ENCODE measurements around the gene ITPR1. TPM values are rescaled to one million over a fixed set of nuclear protein-coding genes. Genes with fewer than 3 reads are reported as not detected.
"Not testable (repeated sequence)": the region's sequence is repeated elsewhere in the genome, so short reads cannot be mapped to it uniquely, and the experiment has no call there.

Gene ITPR1
- polyA plus RNA-seq, 1 of the 3 experiments (the other 2 are of a cell fraction) = 5.9 TPM

DNA sequence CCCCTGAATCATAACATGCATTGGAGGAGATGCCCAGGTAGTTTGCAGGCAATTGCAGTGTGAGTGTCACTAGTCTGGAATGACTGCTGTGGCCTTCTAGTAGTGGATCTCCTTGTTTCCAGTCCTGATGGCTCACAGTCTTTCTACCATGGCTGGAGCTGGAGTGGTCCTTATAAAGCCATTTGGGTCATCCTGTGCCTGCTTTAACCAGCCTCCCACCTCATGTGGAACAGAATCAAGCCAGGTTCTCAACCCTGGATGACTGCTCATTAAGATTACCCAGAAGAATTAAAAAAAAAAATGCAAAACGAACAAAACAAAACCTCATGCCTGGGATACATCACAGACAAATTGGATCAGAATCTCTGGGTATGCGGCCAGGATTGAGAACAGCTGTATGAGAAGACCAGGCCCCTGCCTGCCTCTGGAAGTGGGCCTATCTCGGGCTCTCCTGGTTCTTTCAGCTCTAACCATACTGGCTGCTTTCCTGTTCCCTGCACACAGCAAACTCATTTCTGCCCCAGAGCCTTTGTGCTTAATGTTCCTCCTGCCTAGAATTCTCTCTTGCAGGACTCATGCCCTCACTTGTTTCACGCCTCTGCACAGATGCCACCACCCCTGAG, 96.4 kb downstream of the ITPR1 start:
- peak; percentile 27 for DNase-seq
- CTCF ChIA-PET = interaction anchor here (1.4 to 2.1 kb wide), 2 partner anchors 13 to 239 kb away, joined by 3 to 9 read pairs; no protein-coding TSS in a partner anchor
- Histone ChIP-seq H3K79me2 (ENCODE audit: insufficient read depth) (no peaks in the 10 kb centered on the region), H3K36me3 (replicated peaks in 1 of 2; ENCODE audit: control insufficient read depth in 1 of 2, insufficient read depth in 2 of 2, low read length in 1 of 2) (no peaks in the 10 kb centered on the region), H3K27ac (ENCODE audit: low read depth in 2 of 2, low read length in 1 of 2) (peak overlapping the region in 1 of 2 experiments; percentile 75; a peak in 2 of 4 replicates), H3K9me3 (no peaks in the 10 kb centered on the region), H3K9me2 (no peaks in the 10 kb centered on the region), H3K4me3 (ENCODE audit: low read depth in 2 of 2, low read length in 1 of 2) (no peak overlapping the region), H3K4me2 (no peak overlapping the region), H4K20me1 (ENCODE audit: insufficient read depth) (no peaks in the 10 kb centered on the region), H3K27me3 (ENCODE audit: insufficient read depth) (no peaks in the 10 kb centered on the region), H3F3A (replicated peaks; ENCODE audit: insufficient read depth) (no peaks in the 10 kb centered on the region), H3K4me1 (ENCODE audit: control insufficient read depth in 1 of 2, insufficient read depth in 2 of 2, low read depth in 1 of 2, low read length in 1 of 2) (peaks cover 5 to 22% of the 10 kb centered on the region in 2 experiments; a peak in 3 of 4 replicates), H3K9ac (no peak overlapping the region), H2AFZ (ENCODE audit: low read depth) (no peak overlapping the region)
- 69% methylated on average over 4 of the region's 4 CpGs for WGBS (ENCODE audit: low lambda C conversion rate)
- POLR2A ChIA-PET = interaction anchor here (0.7 to 1.4 kb wide), 3 partner anchors 12 to 428 kb away, joined by 3 to 6 read pairs (median 3); no protein-coding TSS in a partner anchor
- TF ChIP-seq, protein P1, sequence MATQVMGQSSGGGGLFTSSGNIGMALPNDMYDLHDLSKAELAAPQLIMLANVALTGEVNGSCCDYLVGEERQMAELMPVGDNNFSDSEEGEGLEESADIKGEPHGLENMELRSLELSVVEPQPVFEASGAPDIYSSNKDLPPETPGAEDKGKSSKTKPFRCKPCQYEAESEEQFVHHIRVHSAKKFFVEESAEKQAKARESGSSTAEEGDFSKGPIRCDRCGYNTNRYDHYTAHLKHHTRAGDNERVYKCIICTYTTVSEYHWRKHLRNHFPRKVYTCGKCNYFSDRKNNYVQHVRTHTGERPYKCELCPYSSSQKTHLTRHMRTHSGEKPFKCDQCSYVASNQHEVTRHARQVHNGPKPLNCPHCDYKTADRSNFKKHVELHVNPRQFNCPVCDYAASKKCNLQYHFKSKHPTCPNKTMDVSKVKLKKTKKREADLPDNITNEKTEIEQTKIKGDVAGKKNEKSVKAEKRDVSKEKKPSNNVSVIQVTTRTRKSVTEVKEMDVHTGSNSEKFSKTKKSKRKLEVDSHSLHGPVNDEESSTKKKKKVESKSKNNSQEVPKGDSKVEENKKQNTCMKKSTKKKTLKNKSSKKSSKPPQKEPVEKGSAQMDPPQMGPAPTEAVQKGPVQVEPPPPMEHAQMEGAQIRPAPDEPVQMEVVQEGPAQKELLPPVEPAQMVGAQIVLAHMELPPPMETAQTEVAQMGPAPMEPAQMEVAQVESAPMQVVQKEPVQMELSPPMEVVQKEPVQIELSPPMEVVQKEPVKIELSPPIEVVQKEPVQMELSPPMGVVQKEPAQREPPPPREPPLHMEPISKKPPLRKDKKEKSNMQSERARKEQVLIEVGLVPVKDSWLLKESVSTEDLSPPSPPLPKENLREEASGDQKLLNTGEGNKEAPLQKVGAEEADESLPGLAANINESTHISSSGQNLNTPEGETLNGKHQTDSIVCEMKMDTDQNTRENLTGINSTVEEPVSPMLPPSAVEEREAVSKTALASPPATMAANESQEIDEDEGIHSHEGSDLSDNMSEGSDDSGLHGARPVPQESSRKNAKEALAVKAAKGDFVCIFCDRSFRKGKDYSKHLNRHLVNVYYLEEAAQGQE (IDR thresholded peaks at IDR 0.05; ENCODE audit: low read depth, low read length) = no peak
- TF ChIP-seq NFIC (IDR thresholded peaks at IDR 0.05; ENCODE audit: borderline replicate concordance) (no peak), EP300 (IDR thresholded peaks at IDR 0.05; ENCODE audit: borderline replicate concordance in 1 of 2, low read depth in 1 of 2, low read length in 1 of 2) (peak in 1 of 2 experiments; percentile 43; a peak in 1 of 4 replicates)

DNA sequence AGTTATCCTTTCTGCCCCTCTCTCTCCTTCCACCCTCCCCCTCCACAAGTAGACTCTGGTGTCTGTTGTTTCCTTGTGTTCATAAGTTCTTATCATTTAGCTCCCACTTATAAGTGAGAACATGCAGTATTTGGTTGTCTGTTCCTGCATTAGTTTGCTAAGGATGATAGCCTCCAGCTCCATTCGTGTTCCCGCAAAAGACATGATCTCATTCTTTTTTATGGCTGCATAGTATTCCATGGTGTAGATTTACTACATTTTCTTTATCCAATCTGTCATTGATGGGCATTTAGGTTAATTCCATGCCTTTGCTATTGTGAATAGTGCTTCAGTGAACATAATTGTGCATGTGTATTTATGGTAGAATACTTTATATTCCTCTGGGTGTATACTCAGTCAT, 97.7 kb downstream of the ITPR1 start:
- DNase-seq; H3K4me2 ChIP-seq; H4K20me1 ChIP-seq (ENCODE audit: insufficient read depth); H3K9me2 ChIP-seq; H3K4me3 ChIP-seq (ENCODE audit: low read depth in 2 of 2, low read length in 1 of 2); H3F3A ChIP-seq (replicated peaks; ENCODE audit: insufficient read depth); H3K36me3 ChIP-seq (replicated peaks in 1 of 2; ENCODE audit: control insufficient read depth in 1 of 2, insufficient read depth in 2 of 2, low read length in 1 of 2); H3K27ac ChIP-seq (ENCODE audit: low read depth in 2 of 2, low read length in 1 of 2); H3K27me3 ChIP-seq (ENCODE audit: insufficient read depth); H2AFZ ChIP-seq (ENCODE audit: low read depth); H3K79me2 ChIP-seq (ENCODE audit: insufficient read depth); H3K9me3 ChIP-seq; H3K9ac ChIP-seq: not testable (repeated sequence)
- peaks cover 5 to 26% of the 10 kb centered on the region in 2 experiments; a peak in 3 of 4 replicates for H3K4me1 ChIP-seq (ENCODE audit: control insufficient read depth in 1 of 2, insufficient read depth in 2 of 2, low read depth in 1 of 2, low read length in 1 of 2)
- ChIA-PET CTCF (interaction anchor here (0.8 to 2.1 kb wide), 3 partner anchors 27 to 240 kb away, joined by 3 to 9 read pairs (median 5); no protein-coding TSS in a partner anchor), POLR2A (interaction anchor here (1.4 kb wide), 1 partner anchor 13 kb away, joined by 3 read pairs; no protein-coding TSS in a partner anchor)
- 90% methylated on average over 2 of the region's 2 CpGs for WGBS (ENCODE audit: low lambda C conversion rate)

DNA sequence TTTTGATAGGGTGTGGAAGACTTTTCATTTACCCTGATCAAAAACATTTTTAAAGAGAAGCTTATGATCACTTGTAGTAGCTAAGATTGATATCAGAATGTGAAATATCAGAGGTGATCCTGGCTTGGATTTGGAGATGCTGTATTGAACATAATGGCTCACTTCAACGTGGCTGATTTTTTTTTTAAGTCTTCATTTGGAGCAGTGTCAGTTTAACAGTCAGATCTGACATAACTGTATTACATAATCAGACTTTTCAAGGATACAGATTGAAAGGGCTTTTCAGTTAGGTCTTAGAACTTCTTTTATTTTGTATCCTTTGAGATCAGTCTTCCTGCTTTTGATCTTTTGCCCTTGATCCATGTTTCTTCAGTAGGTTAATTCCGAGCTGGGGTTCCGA, 98.5 kb downstream of the ITPR1 start:
- Histone ChIP-seq H2AFZ (ENCODE audit: low read depth) (no peak overlapping the region), H3F3A (replicated peaks; ENCODE audit: insufficient read depth) (no peaks in the 10 kb centered on the region), H3K27ac (ENCODE audit: low read depth in 2 of 2, low read length in 1 of 2) (no peak overlapping the region), H3K36me3 (replicated peaks in 1 of 2; ENCODE audit: control insufficient read depth in 1 of 2, insufficient read depth in 2 of 2, low read length in 1 of 2) (no peaks in the 10 kb centered on the region), H3K9me2 (no peaks in the 10 kb centered on the region), H4K20me1 (ENCODE audit: insufficient read depth) (no peaks in the 10 kb centered on the region), H3K79me2 (ENCODE audit: insufficient read depth) (no peaks in the 10 kb centered on the region), H3K9me3 (no peaks in the 10 kb centered on the region), H3K4me1 (ENCODE audit: control insufficient read depth in 1 of 2, insufficient read depth in 2 of 2, low read depth in 1 of 2, low read length in 1 of 2) (peaks cover 5 to 31% of the 10 kb centered on the region in 2 experiments; a peak in 3 of 4 replicates), H3K27me3 (ENCODE audit: insufficient read depth) (no peaks in the 10 kb centered on the region), H3K9ac (no peak overlapping the region), H3K4me3 (ENCODE audit: low read depth in 2 of 2, low read length in 1 of 2) (no peak overlapping the region), H3K4me2 (no peak overlapping the region)
- ChIA-PET CTCF (interaction anchor here (0.9 to 1.6 kb wide), 2 partner anchors 11 to 26 kb away, joined by 3 to 6 read pairs; no protein-coding TSS in a partner anchor), POLR2A (no interaction called here)
- no peak for DNase-seq
- 67% methylated on average over 3 of the region's 3 CpGs for WGBS (ENCODE audit: low lambda C conversion rate)
- TF ChIP-seq, protein P2, sequence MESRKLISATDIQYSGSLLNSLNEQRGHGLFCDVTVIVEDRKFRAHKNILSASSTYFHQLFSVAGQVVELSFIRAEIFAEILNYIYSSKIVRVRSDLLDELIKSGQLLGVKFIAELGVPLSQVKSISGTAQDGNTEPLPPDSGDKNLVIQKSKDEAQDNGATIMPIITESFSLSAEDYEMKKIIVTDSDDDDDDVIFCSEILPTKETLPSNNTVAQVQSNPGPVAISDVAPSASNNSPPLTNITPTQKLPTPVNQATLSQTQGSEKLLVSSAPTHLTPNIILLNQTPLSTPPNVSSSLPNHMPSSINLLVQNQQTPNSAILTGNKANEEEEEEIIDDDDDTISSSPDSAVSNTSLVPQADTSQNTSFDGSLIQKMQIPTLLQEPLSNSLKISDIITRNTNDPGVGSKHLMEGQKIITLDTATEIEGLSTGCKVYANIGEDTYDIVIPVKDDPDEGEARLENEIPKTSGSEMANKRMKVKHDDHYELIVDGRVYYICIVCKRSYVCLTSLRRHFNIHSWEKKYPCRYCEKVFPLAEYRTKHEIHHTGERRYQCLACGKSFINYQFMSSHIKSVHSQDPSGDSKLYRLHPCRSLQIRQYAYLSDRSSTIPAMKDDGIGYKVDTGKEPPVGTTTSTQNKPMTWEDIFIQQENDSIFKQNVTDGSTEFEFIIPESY (IDR thresholded peaks at IDR 0.05; ENCODE audit: borderline replicate concordance, low read depth) = no peak
- TF ChIP-seq YY1 (IDR thresholded peaks at IDR 0.05; ENCODE audit: low read depth) (no peak), CHD2 (IDR thresholded peaks at IDR 0.05; ENCODE audit: low read length, partially characterized antibody) (no peak), MEF2A (IDR thresholded peaks at IDR 0.05; ENCODE audit: borderline replicate concordance, low read depth) (no peak), NRF1 (IDR thresholded peaks at IDR 0.05; ENCODE audit: low read depth, low read length) (no peak), EZH2phosphoT487 (IDR thresholded peaks at IDR 0.05; ENCODE audit: borderline replicate concordance, low read depth) (no peak), RXRA (IDR thresholded peaks at IDR 0.05; ENCODE audit: borderline replicate concordance, low read depth) (no peak), TCF12 (IDR thresholded peaks at IDR 0.05) (no peak), SIN3A (IDR thresholded peaks at IDR 0.05; ENCODE audit: borderline replicate concordance, low read depth, low read length) (no peak), POLR2AphosphoS5 (IDR thresholded peaks at IDR 0.05; ENCODE audit: low read depth, low read length) (no peak), ELF1 (IDR thresholded peaks at IDR 0.05) (no peak)
- TF ChIP-seq, protein P3, sequence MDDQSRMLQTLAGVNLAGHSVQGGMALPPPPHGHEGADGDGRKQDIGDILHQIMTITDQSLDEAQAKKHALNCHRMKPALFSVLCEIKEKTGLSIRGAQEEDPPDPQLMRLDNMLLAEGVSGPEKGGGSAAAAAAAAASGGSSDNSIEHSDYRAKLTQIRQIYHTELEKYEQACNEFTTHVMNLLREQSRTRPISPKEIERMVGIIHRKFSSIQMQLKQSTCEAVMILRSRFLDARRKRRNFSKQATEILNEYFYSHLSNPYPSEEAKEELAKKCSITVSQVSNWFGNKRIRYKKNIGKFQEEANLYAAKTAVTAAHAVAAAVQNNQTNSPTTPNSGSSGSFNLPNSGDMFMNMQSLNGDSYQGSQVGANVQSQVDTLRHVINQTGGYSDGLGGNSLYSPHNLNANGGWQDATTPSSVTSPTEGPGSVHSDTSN (IDR thresholded peaks at IDR 0.05) = no peak

Measured in SK-N-SH (cell line).